Measurements from ENCODE around the gene AGA. TPM values are rescaled to one million over a fixed set of nuclear protein-coding genes. Genes with fewer than 3 reads are reported as not detected.

The AGA gene
- total RNA-seq (2013; cell fraction: nucleolus; rRNA removed): 31.1 and 35.8 TPM in 2 replicates
- total RNA-seq (2014; rRNA removed): 23.0 and 28.9 TPM in 2 replicates
- 35.2 and 35.5 TPM in 2 replicates for total RNA-seq (2014; rRNA removed; fragmentation: Illumina TruSeq; extraction: Trizol)
- 18.9 and 19.1 TPM in 2 replicates for total RNA-seq (2021)
- polyA plus RNA-seq (2011; ENCODE audit: low read depth): 10.0 TPM
- 22.5 and 28.7 TPM in 2 replicates for polyA plus RNA-seq (2011; rRNA removed)
- polyA plus RNA-seq (2011; cell fraction: cytosol; rRNA removed): 18.7 and 21.6 TPM in 2 replicates
- 22.5 and 24.1 TPM in 2 replicates for polyA plus RNA-seq (2011; cell fraction: nucleus; rRNA removed)
- 14.4 and 17.6 TPM in 2 replicates for polyA plus RNA-seq (2012)
- 37.1 and 39.6 TPM in 2 replicates for polyA plus RNA-seq (2014; fragmentation: Illumina TruSeq; extraction: Trizol)
- 10 to 100 TPM; 27.4 to 37.6 TPM for polyA plus RNA-seq (2014; fragmentation: Nextera tagmentation; extraction: Ambion mirVana)
- 17.1 and 20.7 TPM in 2 replicates for polyA plus RNA-seq (2014; rRNA removed)
- 10 to 100 TPM; 23.1 to 25.8 TPM for polyA plus RNA-seq (2016; fragmentation: Nextera tagmentation; extraction: Ambion mirVana)
- 16.0 and 17.2 TPM in 2 replicates for polyA minus RNA-seq (2011; rRNA and poly(A)+ RNA removed)
- 11.2 and 15.0 TPM in 2 replicates for polyA minus RNA-seq (2011; cell fraction: cytosol; rRNA and poly(A)+ RNA removed)
- 6.5 and 10.7 TPM in 2 replicates for polyA minus RNA-seq (2011; cell fraction: nucleus; rRNA and poly(A)+ RNA removed)
- Bru-seq, nascent RNA: percentile 75 among the genes with signal in this experiment
- BruChase-seq, experiment 1, labeled RNA remaining after a 6-hour chase: percentile 66 among the genes with signal in this experiment
- BruChase-seq, experiment 2, labeled RNA remaining after a 2-hour chase: percentile 63 among the genes with signal in this experiment
- long read RNA-seq, experiment 1, transcript AGA-201 (9 exons, 2,107 nt): major isoform, 9 of 13 reads
- long read RNA-seq, experiment 1, partial matches to known transcripts: 1 of 13 reads
- long read RNA-seq, experiment 1, other reads (novel, unspliced or antisense): 3 of 13 reads
- long read RNA-seq, experiment 2, transcript AGA-201 (9 exons, 2,107 nt): major isoform, 177 of 194 reads
- long read RNA-seq, experiment 2, partial matches to known transcripts: 2 of 194 reads
- long read RNA-seq, experiment 2, other reads (novel, unspliced or antisense): 15 of 194 reads

DNA sequence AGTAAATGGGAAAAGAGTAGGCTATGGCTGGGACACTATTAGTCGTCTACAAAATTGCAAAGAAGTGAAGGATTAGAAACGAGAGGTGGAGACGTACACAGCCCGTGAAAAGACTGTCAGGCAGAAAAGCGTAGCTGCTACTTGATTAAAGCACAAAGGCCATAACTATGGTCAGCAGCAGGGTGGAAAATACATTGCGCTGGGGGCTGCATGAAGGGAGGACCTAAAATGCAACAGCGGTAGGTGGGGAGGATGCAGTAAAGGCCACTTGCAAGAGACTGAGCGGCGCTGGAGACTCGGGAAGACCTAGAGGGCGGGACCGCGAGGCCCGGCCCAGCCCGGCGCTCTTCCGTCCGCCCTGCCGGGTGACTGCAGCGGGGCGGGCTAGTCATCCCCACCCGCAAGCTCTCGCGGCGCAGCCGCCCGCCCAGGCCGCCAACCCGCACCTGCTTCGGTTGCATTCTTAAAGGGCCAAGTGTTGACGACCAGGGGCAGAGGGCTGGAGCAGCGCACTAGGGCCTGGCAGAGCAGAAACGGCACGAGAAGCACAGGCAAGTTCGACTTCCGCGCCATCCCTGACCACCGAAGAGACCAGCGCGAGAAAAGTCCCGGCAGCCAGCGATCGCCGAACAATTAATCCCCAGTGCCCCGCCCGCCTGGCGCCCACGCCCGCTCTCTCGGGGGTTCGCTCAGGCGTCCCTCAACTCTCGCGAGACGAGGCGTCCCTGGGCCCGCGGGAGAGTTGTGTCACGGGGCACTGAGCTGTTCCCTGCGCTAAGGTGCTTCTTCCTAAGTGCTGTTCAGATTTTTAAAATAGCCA is at the start of gene AGA:
TSS of gene AGA (minus strand) at position 635 of the 820 bp plus-strand sequence. CDS start at position 573, 62 bp downstream.
- no peaks in the 10 kb centered on the region for H3K27me3 ChIP-seq (replicated peaks in 1 of 2; ENCODE audit: control insufficient read depth in 2 of 2, insufficient read depth in 2 of 2, low read length in 1 of 2)
- WGBS (ENCODE audit: insufficient coverage, insufficient replicate concordance, low lambda C conversion rate, missing lambda C conversion rate): 2% methylated on average over 55 of the region's 60 CpGs
- H2AFZ ChIP-seq (ENCODE audit: control insufficient read depth, low read depth, low read length): peak within 1 kb of the TSS; percentile 98
- H3K9me3 ChIP-seq (replicated peaks; ENCODE audit: control insufficient read depth, insufficient read depth, low read length): no peaks in the 10 kb centered on the region
- peaks cover 2% of the 10 kb centered on the region; the same call in 1 of the 2 replicates for H3K79me2 ChIP-seq (ENCODE audit: control insufficient read depth, insufficient read depth, low read length)
- intact Hi-C loops (cut with micrococcal nuclease; ENCODE audit: unreplicated experiment) (loop anchor here (5.0 kb wide), 1 partner anchor 130 kb away; no protein-coding TSS in a partner anchor), in situ Hi-C loops (cut with MboI) (loop anchor here (5.0 kb wide), 1 partner anchor 135 kb away; the partner anchor contains the start of gene NEIL3)
- CTCF ChIA-PET: interaction anchor here (1.0 to 1.4 kb wide), 3 partner anchors 10 to 192 kb away, joined by 3 read pairs; no protein-coding TSS in a partner anchor
- SMC1A ChIA-PET (ENCODE audit: uncharacterized antibody, unreplicated experiment): interaction anchor here (0.7 to 1.7 kb wide), 3 partner anchors 132 to 1246 kb away, joined by 3 to 5 read pairs (median 3); partner anchors contain the start of genes NEIL3 and SPATA4
- peak within 1 kb of the TSS; percentile 85 for H3K4me3 ChIP-seq
- H3K9ac ChIP-seq (ENCODE audit: control insufficient read depth, insufficient read depth, low read length): peak within 1 kb of the TSS; percentile 86
- peak within 1 kb of the TSS; percentile 92 for H3K4me2 ChIP-seq (ENCODE audit: control insufficient read depth, insufficient read depth)
- ATAC-seq (peak; percentile 95), FAIRE-seq (peak; percentile 90), DNase-seq (ENCODE audit: low read depth, low spot score) (peak; percentile 74)
- H3K27ac ChIP-seq (ENCODE audit: control insufficient read depth, insufficient read depth): peak within 1 kb of the TSS; percentile 89
- BruUV-seq (replicated peaks): TSS peak; percentile 76
- no peaks in the 10 kb centered on the region for H3K4me1 ChIP-seq (ENCODE audit: control insufficient read depth, insufficient read depth, low read length)
- POLR2A ChIA-PET: interaction anchor here (0.5 to 2.0 kb wide), 4 partner anchors 9 to 133 kb away, joined by 3 to 10 read pairs (median 8); partner anchors contain the start of gene NEIL3
- RAD21 ChIA-PET (ENCODE audit: unreplicated experiment): interaction anchor here (0.9 to 1.8 kb wide), 3 partner anchors 82 to 132 kb away, joined by 3 to 6 read pairs (median 5); partner anchors contain the start of gene NEIL3
- no peaks in the 10 kb centered on the region for H4K20me1 ChIP-seq (ENCODE audit: control insufficient read depth, insufficient read depth)
- no peaks in the 10 kb centered on the region for H3K36me3 ChIP-seq (ENCODE audit: control insufficient read depth in 2 of 2, insufficient read depth in 2 of 2, low read length in 1 of 2)
- TF ChIP-seq TAF1 (IDR thresholded peaks at IDR 0.05; ENCODE audit: borderline replicate concordance, low read depth, low read length) (peak; percentile 76; the same call in 1 of the 2 replicates), NBN (IDR thresholded peaks at IDR 0.05) (peak; percentile 96), POLR2A (IDR thresholded peaks at IDR 0.05; ENCODE audit: low read depth, low read length) (peak; percentile 97), MLLT1 (IDR thresholded peaks at IDR 0.05) (peak; percentile 100), SMAD5 (IDR thresholded peaks at IDR 0.05; ENCODE audit: low read depth) (no peak; the same call in none of the 2 replicates), PML (IDR thresholded peaks at IDR 0.05; ENCODE audit: low read length) (peak; percentile 96), IKZF2 (IDR thresholded peaks at IDR 0.05) (peak; percentile 23 to 70; a peak in 2 of 4 replicates), TCF12 (IDR thresholded peaks at IDR 0.05; ENCODE audit: low read depth, low read length) (no peak), BCL3 (IDR thresholded peaks at IDR 0.05; ENCODE audit: borderline replicate concordance, insufficient read depth, low read depth, low read length, poor library complexity, severe bottlenecking) (peak; percentile 20), ATF3 (IDR thresholded peaks at IDR 0.05; ENCODE audit: borderline replicate concordance, extremely low read depth, low read depth, low read length) (no peak)
- TF ChIP-seq, protein P1, sequence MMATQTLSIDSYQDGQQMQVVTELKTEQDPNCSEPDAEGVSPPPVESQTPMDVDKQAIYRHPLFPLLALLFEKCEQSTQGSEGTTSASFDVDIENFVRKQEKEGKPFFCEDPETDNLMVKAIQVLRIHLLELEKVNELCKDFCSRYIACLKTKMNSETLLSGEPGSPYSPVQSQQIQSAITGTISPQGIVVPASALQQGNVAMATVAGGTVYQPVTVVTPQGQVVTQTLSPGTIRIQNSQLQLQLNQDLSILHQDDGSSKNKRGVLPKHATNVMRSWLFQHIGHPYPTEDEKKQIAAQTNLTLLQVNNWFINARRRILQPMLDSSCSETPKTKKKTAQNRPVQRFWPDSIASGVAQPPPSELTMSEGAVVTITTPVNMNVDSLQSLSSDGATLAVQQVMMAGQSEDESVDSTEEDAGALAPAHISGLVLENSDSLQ (IDR thresholded peaks at IDR 0.05): peak; percentile 55
